CD4-positive, alpha-beta T cell treated with Interleukin-17A for 4 hours (primary cell): ENCODE measurements around the gene EIF4G2.

Experiments used
- DNase-seq: peaks from one replicate; pipeline ENCODE4 v3.0.0-alpha.2; 2020; ENCODE audit warnings: mixed read lengths

EIF4G2 gene

DNA sequence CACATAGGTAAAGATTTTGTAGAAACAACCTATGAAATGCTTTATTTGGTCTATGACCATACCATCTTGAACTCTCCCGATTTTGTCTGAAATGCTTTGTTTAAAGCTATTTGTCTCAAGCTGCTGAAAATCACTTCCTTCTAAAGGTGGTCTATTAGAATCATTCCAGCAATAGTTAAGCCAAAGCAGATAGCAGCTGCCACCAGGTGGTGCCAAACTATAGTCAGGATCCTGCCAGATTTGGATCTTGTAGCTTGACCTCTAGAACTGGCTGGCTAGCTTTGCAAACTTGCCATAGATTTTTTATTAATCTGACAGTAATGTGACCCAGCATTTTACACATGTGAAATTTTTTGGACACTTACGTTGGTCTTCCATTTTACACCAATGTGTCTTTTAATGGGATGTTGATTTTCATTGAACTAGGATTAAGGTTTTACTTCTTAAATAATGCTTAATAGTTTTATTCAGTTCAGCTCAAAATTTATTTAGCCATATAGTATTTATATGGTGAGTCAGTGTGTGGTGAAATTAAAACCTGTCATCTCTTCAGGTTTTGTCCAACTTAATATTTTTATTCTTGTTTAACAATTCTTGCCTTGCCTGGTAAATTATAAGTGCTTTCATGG is 38.0 kb downstream of the EIF4G2 start:
- peak; percentile 43 for DNase-seq

DNA sequence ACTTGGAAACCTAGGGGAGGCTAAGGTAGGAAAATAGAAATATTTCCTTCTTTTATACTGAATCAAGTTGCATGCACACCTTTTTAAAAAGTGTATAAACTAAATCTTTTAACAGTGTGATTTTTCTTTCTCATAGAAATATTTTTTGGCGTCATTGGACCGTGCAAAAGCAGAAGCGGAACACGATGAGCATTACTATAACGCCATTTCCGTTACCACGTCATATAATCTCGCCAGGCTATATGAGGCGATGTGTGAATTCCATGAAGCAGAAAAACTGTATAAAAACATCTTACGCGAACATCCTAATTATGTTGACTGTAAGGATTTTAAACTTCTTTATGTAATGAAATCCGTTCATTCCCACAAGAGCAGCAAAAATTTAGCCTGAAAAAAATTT is 44.3 kb downstream of the EIF4G2 start:
- DNase-seq = no peak

DNA sequence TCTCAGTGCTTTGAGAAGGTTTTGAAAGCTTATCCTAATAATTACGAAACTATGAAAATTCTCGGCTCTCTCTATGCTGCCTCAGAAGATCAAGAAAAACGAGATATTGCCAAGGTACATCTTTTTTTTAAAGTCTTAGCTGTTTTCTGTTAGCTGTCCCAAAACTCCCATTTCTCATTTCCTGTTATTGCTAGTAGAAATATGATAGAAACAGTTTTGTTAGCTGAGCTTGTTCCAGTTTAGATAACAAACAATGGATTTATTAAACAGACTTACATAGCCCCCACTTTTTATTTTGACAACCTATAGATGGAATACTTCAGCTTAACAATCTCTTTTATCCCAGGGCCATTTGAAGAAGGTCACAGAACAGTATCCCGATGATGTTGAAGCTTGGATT is 45.0 kb downstream of the EIF4G2 start:
- no peak for DNase-seq

DNA sequence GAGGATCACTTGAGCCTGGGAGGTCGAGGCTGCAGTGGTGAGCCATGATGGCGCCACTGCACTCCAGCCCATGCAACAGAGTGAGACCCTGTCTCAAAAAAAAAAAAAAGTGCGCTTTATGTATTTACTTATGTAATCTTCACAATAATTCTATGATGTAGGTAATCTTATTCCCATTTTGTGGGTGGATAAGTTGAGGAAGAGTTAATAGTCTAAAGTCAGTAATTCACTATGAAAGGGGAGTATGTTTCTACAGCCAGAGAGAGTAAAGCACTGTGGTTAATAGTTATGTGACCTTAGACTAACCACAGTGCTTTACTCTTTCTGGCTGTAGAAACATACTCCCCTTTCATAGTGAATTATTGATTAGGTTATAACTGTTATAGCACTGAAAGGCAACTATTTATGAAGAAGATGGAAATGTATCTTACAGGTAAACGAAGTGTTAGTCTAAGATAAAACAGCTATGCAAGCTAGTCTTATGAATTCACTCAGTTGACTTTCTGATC is 45.8 kb downstream of the EIF4G2 start:
- DNase-seq = no peak

DNA sequence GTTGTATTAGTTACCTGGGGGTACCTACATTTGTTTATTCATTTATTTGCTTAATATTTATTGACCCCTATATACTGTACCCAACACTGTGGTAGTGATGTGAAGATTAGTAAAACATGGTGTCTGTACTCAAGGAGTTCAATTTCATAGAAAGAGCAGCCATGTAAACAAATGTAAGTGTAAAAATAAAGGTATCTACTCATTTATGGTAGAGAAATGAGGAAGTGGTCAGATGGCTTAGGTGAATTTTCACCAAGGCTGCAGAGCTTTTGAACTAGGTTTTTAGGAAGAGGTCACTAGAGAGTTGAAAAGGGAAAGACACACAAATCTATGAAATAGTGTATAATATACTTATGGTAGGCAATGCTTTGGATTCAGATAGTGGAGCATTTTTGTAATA is 46.5 kb downstream of the EIF4G2 start:
- DNase-seq = no peak

DNA sequence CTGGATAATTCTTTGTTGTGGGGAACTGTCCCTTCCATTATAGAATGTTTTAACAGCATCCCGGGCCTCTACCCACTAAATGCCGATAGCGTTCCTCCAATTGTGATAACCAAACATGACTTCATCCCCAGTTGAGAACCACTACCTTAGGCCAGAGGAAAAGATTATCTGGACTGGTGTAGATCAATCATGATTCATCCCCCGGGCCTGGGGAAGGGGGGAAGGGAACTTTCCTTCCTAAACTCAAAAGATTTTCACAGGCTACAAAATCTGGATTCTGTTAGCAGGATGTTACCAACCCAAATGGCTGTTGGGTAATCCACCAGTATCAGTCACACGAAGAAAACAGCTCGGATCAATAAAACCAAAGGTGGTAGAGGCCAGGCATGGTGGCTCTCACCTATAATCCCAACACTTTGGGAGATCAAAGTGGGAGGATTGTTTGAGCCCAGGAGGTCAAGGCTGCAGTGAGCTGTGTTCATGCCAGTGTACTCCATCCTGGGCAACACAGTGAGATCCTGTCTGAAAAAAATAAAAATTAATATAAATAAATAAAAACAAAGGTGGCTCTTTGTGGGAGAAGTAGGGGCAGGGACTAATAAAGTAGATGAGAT is 47.5 kb downstream of the EIF4G2 start:
- no peak for DNase-seq

DNA sequence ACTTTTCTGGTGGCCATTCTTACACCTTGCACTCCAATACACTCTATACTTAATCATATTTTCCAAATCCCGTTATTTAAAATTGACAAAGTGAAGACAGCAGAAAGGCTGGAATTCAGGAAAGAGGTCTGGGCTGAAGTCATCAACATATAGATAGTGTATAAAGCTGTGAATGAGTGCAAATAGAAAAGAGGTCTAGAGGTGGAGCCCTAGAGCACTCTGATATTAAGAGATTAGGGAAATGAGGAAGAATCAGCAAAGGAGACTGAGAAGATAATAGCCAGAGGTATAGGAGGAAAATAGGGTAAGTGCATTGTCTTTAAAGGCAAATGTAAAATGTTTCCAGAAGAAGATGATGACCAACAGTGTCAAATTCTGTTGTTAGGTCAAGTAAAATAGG is 49.8 kb downstream of the EIF4G2 start:
- no peak for DNase-seq

DNA sequence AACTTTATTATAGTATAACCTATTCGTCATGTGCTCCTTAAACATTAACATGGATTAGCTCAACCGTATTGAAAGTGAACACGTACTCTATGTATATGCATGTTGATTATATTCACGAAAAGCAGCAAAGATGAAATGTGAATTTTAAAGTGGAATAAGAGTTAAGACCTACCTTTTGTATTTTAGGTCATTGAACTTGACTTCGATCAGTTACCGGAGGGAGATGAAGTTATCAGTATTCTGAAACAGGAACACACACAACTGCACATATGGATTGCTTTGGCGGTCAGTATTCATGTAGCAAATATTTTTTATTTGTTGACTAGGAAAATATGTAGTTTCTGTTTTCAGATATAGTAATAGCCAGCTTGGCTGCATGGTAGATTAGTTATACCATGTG is 56.2 kb downstream of the EIF4G2 start:
- DNase-seq = no peak

DNA sequence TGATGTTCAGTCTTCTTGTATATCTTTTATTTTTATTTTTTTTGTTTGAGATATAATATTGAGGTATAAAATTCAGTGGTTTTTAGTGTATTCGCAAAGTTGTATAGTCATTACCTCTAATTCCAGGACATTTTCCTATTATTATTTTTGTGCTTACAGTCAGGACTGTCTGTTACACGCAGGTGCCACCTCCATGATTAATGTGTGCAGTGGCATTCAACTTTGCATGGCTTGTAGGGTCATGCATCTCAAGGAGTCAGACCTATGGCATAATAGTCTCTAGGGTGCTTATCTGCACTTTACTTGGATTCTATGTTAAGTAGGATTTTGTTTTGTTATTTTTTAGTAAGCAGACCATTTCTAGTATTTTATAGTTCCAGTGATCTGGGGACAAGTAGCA is 56.7 kb downstream of the EIF4G2 start:
- no peak for DNase-seq

DNA sequence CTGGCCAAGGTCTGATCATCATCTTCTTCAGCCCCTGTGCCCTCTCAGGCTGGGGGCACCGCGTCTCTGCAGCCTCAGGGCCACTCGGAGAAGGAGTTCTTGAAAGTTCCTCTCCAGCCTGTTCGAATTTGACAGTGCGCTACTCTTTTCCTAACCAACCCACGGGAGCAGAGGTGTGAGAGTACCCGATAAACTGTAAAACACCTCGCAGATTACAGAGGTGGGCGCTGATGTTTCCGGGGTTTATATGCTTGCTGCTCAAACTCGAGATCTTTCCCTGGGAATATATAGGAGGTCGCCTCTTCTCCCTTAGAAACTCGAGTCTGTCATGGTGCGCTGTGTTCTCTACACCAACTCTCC is 57.2 kb downstream of the EIF4G2 start:
- peak; percentile 8 for DNase-seq

DNA sequence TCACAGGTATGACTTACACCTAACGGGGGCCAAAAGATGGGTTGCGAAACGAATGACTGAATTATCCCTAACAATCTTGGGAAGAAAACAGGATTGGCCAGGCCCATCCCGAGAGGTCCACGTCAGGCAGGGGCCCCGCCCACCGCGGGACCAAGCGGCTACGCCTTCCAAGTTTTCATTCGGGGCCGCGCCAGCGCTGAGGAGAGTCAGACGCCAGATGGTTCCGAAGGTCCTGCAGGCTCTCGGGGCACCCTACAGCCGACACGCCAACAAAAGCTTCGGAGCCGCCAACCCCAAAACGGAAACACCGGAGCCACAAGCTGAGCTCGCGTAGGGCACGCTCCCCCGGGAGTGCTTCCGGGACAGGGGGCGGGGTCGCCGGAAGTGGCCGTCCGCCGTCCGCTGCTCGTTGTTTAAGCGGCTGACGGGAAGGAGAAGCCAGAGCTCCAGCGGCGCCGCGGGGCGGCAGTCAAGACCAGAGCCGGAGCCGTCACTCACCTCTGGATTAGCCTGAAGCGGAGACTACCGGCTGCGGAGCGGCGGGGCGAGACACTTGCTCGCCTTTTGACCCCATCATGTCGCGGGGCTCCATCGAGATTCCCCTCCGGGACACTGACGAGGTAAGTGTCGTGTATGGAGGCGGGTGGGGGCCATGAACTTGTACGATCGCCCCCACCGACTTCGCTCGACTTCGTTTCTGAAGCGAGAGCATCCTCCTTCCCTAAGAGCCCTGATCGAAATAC is 57.7 kb downstream of the EIF4G2 start, which contains the start of gene CTR9:
CTR9 (plus strand) TSS at position 409 of the 743 bp plus-strand sequence; CDS start at position 576, 167 bp downstream.
- peak; percentile 93 for DNase-seq

DNA sequence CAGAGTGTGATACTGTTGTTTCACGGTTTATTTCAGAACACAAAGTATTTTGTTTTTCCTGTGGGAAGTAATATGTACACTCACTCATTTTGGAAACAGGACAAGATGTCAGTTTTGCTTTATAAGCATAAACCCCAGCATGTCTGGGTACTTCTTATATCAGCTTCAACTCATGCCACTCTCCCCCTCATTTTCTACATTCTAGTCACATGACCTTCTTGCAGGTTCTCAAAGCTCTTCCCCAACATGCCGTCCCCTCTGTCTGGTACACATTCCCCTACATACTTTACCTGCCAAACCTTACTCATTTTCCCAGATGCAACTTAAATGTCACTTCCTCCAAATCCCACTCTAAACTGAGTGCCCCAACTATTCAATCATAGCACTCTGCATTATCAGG is 59.2 kb downstream of the EIF4G2 start:
- no peak for DNase-seq

DNA sequence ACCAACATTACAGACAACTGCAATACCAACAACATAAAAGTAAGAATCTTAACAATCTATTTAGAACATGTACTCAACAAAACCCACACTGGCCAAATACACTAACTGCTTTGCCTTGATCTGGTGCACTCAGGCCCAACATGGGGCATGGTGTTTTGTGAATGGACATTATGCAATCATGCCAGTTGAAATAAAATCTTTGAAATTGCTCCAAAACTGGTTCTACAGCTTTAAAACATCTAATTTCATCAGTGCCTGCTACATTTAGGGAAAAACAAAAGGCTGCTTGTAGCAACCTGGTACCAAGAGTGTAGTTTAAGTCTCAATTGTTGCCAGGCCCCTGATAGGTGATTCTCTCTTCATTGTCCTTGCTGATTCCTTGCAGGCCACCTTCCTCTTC is 61.0 kb downstream of the EIF4G2 start:
- DNase-seq = no peak
